GM11168 (cell line): ENCODE data around the gene TAS2R3.

Source experiments
- in situ Hi-C: fragments of 300-500 bp; cut with MboI; formaldehyde crosslinking; loops from one replicate; pipeline ENCODE4 v1.12.0; 2022; ENCODE audit warnings: low sequenced_read_pairs; ENCODE audit not compliant: unreplicated experiment

Gene TAS2R3

DNA sequence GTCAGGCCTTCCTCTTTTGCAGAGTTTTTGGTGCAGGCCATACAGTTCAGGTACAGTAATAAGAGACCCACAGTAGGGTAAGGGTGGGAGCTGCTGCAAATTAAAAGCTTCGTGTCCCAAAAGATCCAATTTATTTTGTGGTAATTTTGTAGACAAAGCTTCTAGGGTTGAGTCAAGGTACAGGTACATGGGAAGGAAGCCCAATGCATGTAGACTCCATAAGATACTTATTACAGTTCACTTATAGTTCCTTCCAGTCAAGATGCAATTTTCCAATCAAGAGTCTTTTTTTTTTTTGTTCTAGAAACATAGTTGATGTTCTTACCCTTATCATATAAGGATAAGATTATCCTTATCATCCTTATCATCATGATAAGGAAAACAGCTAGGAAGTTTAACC lies 12.5 kb downstream of the TAS2R3 start, which contains the start of gene TAS2R4:
TSS of gene TAS2R4 (plus strand) at position 301 of the 400 bp plus-strand sequence. CDS start 1,815 bp downstream, outside the sequence.
- in situ Hi-C loops, result no loop called here

DNA sequence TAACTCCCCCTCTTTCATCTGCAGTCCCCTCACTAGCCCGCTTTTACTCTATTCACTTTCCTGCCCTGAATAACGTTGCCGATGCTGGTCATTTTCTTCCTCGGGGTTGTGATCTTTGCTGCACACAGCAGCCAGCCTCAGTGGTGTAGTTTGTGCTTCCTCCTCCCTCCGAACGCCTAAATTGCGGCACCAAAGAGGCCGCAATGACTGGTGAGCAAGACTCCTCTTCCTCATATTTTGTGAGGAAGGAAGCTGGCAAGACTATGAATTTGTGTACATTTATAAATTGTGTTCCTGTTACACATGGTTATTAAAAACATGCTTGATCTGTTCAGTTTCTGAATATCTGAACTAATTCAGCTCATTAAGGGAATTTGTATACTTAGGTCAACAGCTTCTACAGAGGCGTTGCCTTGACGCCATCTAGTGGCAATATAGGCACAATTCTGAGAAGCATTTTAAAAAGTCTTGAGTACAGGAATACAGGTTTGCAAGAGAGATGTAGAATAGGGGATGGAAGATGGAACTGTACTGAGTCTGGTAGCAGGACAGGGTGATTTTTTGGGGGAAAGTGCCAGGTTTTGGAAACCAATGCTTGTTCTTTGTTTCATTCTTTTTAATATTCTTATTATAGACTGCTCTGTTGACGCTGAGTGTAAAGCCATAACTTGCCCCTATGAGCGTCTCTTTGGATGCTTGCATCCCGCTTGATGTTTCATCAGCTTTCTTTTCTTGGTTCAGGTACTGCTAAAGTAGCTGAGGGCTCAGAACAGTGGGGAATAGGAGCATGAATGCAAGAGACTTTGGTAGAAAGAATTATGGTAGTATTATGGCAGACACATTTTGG lies 22.0 kb downstream of the TAS2R3 start:
- in situ Hi-C loops, result no loop called here

DNA sequence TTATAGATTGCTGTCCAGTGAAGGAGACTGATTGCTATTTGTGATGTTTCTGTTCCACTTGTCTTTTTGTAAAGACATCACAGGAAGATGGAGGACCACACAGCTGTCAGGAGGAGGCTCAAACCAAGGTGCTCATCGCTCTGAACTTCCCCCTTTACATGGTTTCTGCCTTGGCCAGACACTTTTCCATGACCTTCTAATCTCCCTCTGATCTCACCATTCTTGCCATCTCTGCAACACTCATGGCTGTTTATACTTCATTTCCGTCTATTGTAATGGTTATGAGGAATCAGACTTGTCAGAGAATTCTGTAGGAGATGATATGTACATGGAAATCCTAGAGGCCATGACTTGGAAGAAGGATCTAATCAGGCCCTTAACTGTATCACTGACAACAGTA lies 24.4 kb downstream of the TAS2R3 start:
- in situ Hi-C loops, result no loop called here

DNA sequence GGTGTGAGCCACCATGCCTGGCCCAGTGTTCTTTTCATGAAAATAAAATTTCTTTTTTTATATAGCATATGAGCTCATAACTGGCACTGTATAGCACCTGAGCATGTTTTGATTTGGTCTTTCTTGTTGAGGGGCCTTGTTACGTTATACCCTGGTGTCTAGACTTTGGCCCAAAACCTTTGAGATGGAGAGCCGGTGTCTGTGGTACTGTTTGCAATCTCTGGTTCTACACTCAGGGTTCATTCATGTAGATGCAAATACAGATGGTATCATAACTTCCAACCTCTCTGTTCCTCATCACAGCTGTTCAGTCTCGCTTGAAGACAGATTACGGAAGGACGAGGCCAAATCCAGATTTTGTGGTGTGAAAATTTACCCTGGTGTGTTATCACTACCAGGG lies 26.0 kb downstream of the TAS2R3 start, which contains the start of gene TAS2R5:
TSS of gene TAS2R5 (plus strand) at position 301 of the 400 bp plus-strand sequence. CDS start 145 bp downstream, outside the sequence.
- in situ Hi-C loops, result no loop called here

DNA sequence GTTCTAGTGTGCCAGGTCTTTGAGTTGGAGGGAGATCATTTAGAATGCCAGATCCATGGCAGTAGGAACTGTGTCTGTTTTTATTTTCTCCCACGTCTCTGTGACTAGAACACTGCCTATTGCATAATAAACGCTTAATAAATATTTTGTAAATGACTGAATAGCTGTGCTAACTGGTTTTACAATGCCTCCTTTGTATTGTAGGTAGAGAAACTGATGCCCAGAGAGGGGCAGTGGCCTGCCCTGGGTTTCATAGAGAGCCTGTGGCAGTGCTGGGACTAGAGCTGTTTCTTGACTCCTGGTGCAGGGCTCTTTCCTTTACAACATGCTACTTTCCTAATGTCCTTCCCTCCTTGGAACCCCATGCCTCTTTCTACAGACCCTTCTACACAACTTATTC lies 28.6 kb downstream of the TAS2R3 start:
- in situ Hi-C loops, result no loop called here
